Neural cell (in vitro differentiated cells): ENCODE results near the gene CYB5A. TPM values are rescaled to one million over a fixed set of nuclear protein-coding genes. Genes with fewer than 3 reads are reported as not detected.

Experiments
- H2AFZ ChIP-seq: fragments of 200-600, 300-800 bp; sonication (generic), shearing (Covaris generic); 2 replicates; pipeline ENCODE4 v1.6.0; 2014; ENCODE audit warnings: low read depth, mild to moderate bottlenecking, antibody characterized with exemption, low read length, moderate library complexity
- H3F3A ChIP-seq: fragments of 200-600 bp; shearing (Covaris generic); 2 replicates; pipeline ENCODE4 v1.6.1; 2016; ENCODE audit warnings: mild to moderate bottlenecking, moderate library complexity, mixed read lengths, antibody characterized with exemption, low read length; ENCODE audit not compliant: insufficient read depth, poor library complexity, severe bottlenecking
- H3K27ac ChIP-seq: fragments of 200-600, 300-800 bp; sonication (generic), shearing (Covaris generic); 2 replicates; pipeline ENCODE4 v1.5.1; 2014; ENCODE audit warnings: mild to moderate bottlenecking, low read length, moderate library complexity
- H3K27me3 ChIP-seq: fragments of 300-800, 200-600 bp; sonication (generic), shearing (Covaris generic); 2 replicates; pipeline ENCODE4 v1.6.0; 2014; ENCODE audit warnings: mild to moderate bottlenecking, low read depth, low read length, moderate library complexity; ENCODE audit not compliant: insufficient read depth
- H3K36me3 ChIP-seq: fragments of 300-800, 200-600 bp; sonication (generic), shearing (Covaris generic); 2 replicates; pipeline ENCODE4 v1.5.1; 2014; ENCODE audit warnings: mild to moderate bottlenecking, antibody characterized with exemption, low read length, moderate library complexity; ENCODE audit not compliant: insufficient read depth
- H3K4me2 ChIP-seq: fragments of 300-800, 200-600 bp; sonication (generic), shearing (Covaris generic); 2 replicates; pipeline ENCODE4 v1.6.0; 2014; ENCODE audit warnings: mild to moderate bottlenecking, low read length
- H3K4me3 ChIP-seq: fragments of 300-800, 200-600 bp; sonication (generic), shearing (Covaris generic); 2 replicates; pipeline ENCODE4 v1.5.1; 2014; ENCODE audit warnings: mild to moderate bottlenecking, low read length, moderate library complexity
- H3K79me2 ChIP-seq: fragments of 200-600 bp; shearing (Covaris generic); replicated peaks from 2 replicates; pipeline ENCODE4 v1.6.0; 2014; ENCODE audit warnings: mild to moderate bottlenecking, low read length, moderate library complexity; ENCODE audit not compliant: insufficient read depth
- H3K9ac ChIP-seq: fragments of 300-800, 200-600 bp; sonication (generic), shearing (Covaris generic); 2 replicates; pipeline ENCODE4 v1.6.1; 2016; ENCODE audit warnings: mild to moderate bottlenecking, low read length, mixed read lengths
- H3K9me2 ChIP-seq: fragments of 200-600 bp; shearing (Covaris generic); 2 replicates; pipeline ENCODE4 v1.6.1; 2016; ENCODE audit warnings: mild to moderate bottlenecking, low read length, mixed read lengths; ENCODE audit not compliant: insufficient read depth
- H3K9me3 ChIP-seq: fragments of 200-600, 300-800 bp; sonication (generic), shearing (Covaris generic); 2 replicates; pipeline ENCODE4 v1.6.1; 2016; ENCODE audit warnings: mild to moderate bottlenecking, mixed run types, low read length, moderate library complexity, mixed read lengths
- H4K20me1 ChIP-seq: fragments of 200-600 bp; shearing (Covaris generic); 2 replicates; pipeline ENCODE4 v1.6.1; 2016; ENCODE audit warnings: mild to moderate bottlenecking, mixed run types; ENCODE audit not compliant: insufficient read depth
- EP300 ChIP-seq: fragments of 450-650 bp; conservative IDR thresholded peaks from 2 replicates; pipeline ENCODE4 v1.6.1; 2014; ENCODE audit warnings: antibody characterized with exemption, mild to moderate bottlenecking, moderate library complexity; ENCODE audit not compliant: poor library complexity, severe bottlenecking
- EZH2 ChIP-seq: fragments of 200-600, 300-800 bp; shearing (Covaris generic), sonication (generic); IDR thresholded peaks from 2 replicates; pipeline ENCODE4 v1.6.1; 2014; ENCODE audit warnings: antibody characterized with exemption, low read length, borderline replicate concordance, mild to moderate bottlenecking; ENCODE audit not compliant: insufficient read depth, poor library complexity, severe bottlenecking
- MXI1 ChIP-seq: fragments of 450-650 bp; conservative IDR thresholded peaks from 2 replicates; pipeline ENCODE4 v1.6.1; 2014; ENCODE audit warnings: antibody characterized with exemption, mild to moderate bottlenecking; ENCODE audit not compliant: poor library complexity, severe bottlenecking
- POLR2AphosphoS5 ChIP-seq: IDR thresholded peaks from 2 replicates; pipeline ENCODE4 v1.6.1; 2012
- RAD21 ChIP-seq: fragments of 450-650 bp; conservative IDR thresholded peaks from 2 replicates; pipeline ENCODE4 v1.6.1; 2014; ENCODE audit warnings: antibody characterized with exemption, mild to moderate bottlenecking, moderate library complexity
- SMC3 ChIP-seq: fragments of 450-650 bp; conservative IDR thresholded peaks from 2 replicates; pipeline ENCODE4 v1.6.1; 2014; ENCODE audit warnings: antibody characterized with exemption, mild to moderate bottlenecking, moderate library complexity; ENCODE audit not compliant: poor library complexity
- TAF1 ChIP-seq: IDR thresholded peaks from 2 replicates; pipeline ENCODE4 v1.6.1; 2012; ENCODE audit warnings: low read depth
- polyA plus RNA-seq: library from polyadenylated mRNA; depleted of rRNA; stranded (reverse); fragments of >200 nt; gene quantifications from 2 replicates; pipeline ENCODE4 v1.2.3, GENCODE V29; 2014
- TF ChIP-seq, protein P1 (sequence below): IDR thresholded peaks from 2 replicates; pipeline ENCODE4 v1.6.1; 2012; ENCODE audit warnings: borderline replicate concordance
- TF ChIP-seq, protein P2 (sequence below): fragments of 450-650 bp; IDR thresholded peaks from 2 replicates; pipeline ENCODE4 v1.5.1; 2014; ENCODE audit warnings: antibody characterized with exemption, mild to moderate bottlenecking, moderate library complexity; ENCODE audit not compliant: poor library complexity, severe bottlenecking

CYB5A gene
- polyA plus RNA-seq, 1 donor from 2014 or later: 35.4 TPM

- Histone ChIP-seq H3K9me2 (no peaks in the 10 kb centered on the region), H3K4me2 (no peak overlapping the region), H3K36me3 (no peaks in the 10 kb centered on the region), H3K27ac (no peak overlapping the region), H3K9me3 (no peaks in the 10 kb centered on the region), H3K9ac (no peak overlapping the region), H4K20me1 (no peaks in the 10 kb centered on the region), H3K27me3 (no peaks in the 10 kb centered on the region), H2AFZ (no peak overlapping the region), H3K4me3 (no peak overlapping the region), H3K79me2 (no peaks in the 10 kb centered on the region), H3F3A (no peaks in the 10 kb centered on the region)
- TF ChIP-seq, protein P1, sequence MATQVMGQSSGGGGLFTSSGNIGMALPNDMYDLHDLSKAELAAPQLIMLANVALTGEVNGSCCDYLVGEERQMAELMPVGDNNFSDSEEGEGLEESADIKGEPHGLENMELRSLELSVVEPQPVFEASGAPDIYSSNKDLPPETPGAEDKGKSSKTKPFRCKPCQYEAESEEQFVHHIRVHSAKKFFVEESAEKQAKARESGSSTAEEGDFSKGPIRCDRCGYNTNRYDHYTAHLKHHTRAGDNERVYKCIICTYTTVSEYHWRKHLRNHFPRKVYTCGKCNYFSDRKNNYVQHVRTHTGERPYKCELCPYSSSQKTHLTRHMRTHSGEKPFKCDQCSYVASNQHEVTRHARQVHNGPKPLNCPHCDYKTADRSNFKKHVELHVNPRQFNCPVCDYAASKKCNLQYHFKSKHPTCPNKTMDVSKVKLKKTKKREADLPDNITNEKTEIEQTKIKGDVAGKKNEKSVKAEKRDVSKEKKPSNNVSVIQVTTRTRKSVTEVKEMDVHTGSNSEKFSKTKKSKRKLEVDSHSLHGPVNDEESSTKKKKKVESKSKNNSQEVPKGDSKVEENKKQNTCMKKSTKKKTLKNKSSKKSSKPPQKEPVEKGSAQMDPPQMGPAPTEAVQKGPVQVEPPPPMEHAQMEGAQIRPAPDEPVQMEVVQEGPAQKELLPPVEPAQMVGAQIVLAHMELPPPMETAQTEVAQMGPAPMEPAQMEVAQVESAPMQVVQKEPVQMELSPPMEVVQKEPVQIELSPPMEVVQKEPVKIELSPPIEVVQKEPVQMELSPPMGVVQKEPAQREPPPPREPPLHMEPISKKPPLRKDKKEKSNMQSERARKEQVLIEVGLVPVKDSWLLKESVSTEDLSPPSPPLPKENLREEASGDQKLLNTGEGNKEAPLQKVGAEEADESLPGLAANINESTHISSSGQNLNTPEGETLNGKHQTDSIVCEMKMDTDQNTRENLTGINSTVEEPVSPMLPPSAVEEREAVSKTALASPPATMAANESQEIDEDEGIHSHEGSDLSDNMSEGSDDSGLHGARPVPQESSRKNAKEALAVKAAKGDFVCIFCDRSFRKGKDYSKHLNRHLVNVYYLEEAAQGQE: no peak
- TF ChIP-seq EP300: no peak
- TF ChIP-seq, protein P2, sequence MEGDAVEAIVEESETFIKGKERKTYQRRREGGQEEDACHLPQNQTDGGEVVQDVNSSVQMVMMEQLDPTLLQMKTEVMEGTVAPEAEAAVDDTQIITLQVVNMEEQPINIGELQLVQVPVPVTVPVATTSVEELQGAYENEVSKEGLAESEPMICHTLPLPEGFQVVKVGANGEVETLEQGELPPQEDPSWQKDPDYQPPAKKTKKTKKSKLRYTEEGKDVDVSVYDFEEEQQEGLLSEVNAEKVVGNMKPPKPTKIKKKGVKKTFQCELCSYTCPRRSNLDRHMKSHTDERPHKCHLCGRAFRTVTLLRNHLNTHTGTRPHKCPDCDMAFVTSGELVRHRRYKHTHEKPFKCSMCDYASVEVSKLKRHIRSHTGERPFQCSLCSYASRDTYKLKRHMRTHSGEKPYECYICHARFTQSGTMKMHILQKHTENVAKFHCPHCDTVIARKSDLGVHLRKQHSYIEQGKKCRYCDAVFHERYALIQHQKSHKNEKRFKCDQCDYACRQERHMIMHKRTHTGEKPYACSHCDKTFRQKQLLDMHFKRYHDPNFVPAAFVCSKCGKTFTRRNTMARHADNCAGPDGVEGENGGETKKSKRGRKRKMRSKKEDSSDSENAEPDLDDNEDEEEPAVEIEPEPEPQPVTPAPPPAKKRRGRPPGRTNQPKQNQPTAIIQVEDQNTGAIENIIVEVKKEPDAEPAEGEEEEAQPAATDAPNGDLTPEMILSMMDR: no peak
- no peak for TF ChIP-seq RAD21
- TF ChIP-seq TAF1: no peak
- TF ChIP-seq EZH2: no peak
- no peak for TF ChIP-seq POLR2AphosphoS5
- no peak for TF ChIP-seq SMC3
- no peak for TF ChIP-seq MXI1
These were observed 45.6 kb upstream of the CYB5A start for GRCh38 chr18:74337155-74337911.

DNA sequence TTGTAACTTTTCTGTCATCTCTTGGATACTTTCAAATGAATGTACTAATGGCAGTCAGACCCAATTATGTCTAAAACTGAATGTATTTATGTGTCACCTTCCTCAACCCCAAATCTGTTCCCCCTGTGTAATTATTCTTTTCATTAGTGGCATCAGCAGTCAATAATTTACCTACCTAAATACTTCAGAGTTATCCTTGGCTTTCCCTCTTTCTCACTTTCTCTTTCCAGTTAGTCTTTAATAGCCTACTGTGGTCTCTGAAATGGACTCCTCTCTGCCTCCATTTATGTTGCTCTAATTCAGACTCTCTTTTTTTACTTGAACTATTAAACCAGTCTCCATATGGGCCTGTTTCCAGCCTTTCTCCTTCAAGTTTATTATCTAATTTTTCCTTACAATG is 44.9 kb upstream of the CYB5A start:
- TF ChIP-seq, protein P1: no peak
- no peak for TF ChIP-seq SMC3
- TF ChIP-seq RAD21: no peak
- no peak for TF ChIP-seq MXI1
- TF ChIP-seq, protein P2: no peak
- no peak for TF ChIP-seq TAF1
- TF ChIP-seq POLR2AphosphoS5: no peak
- Histone ChIP-seq H3K9ac (no peak overlapping the region), H3K79me2 (no peaks in the 10 kb centered on the region), H3F3A (no peaks in the 10 kb centered on the region), H3K4me3 (no peak overlapping the region), H3K9me2 (no peaks in the 10 kb centered on the region), H3K9me3 (no peaks in the 10 kb centered on the region), H3K27ac (no peak overlapping the region), H4K20me1 (no peaks in the 10 kb centered on the region), H3K36me3 (no peaks in the 10 kb centered on the region), H3K27me3 (no peaks in the 10 kb centered on the region), H3K4me2 (no peak overlapping the region), H2AFZ (no peak overlapping the region)
